Neural progenitor cell (in vitro differentiated cells): Measurements from ENCODE around the gene EXOC6B. TPM values are rescaled to one million over a fixed set of nuclear protein-coding genes. Genes with fewer than 3 reads are reported as not detected.

ENCODE experiments used
- DNase-seq: peaks from one replicate; pipeline ENCODE4 v3.0.0-alpha.2; 2016; ENCODE audit warnings: low spot score
- H2AFZ ChIP-seq: fragments of 200-600 bp; sonication (generic); replicated peaks from 2 replicates; pipeline ENCODE4 v1.6.1; 2016; ENCODE audit warnings: antibody characterized with exemption
- H3F3A ChIP-seq: fragments of 200-600 bp; sonication (generic); 2 replicates; pipeline ENCODE4 v1.6.1; 2016; ENCODE audit warnings: antibody characterized with exemption, low read depth
- H3K27ac ChIP-seq: fragments of 200-600 bp; sonication (generic); 2 replicates; pipeline ENCODE4 v1.5.1; 2016; ENCODE audit warnings: mild to moderate bottlenecking
- H3K27me3 ChIP-seq: fragments of 200-600 bp; sonication (generic); 2 replicates; pipeline ENCODE4 v1.6.1; 2016; ENCODE audit warnings: mild to moderate bottlenecking, moderate library complexity
- H3K36me3 ChIP-seq: fragments of 200-600 bp; sonication (generic); 2 replicates; pipeline ENCODE4 v1.5.1; 2016
- H3K4me1 ChIP-seq: fragments of 200-600 bp; sonication (generic); 2 replicates; pipeline ENCODE4 v1.6.1; 2016; ENCODE audit warnings: mixed run types
- H3K4me2 ChIP-seq: fragments of 200-600 bp; sonication (generic); 2 replicates; pipeline ENCODE4 v1.6.1; 2016
- H3K4me3 ChIP-seq: fragments of 200-600 bp; sonication (generic); 2 replicates; pipeline ENCODE4 v1.5.1; 2016
- H3K79me2 ChIP-seq: fragments of 200-600 bp; sonication (generic); 2 replicates; pipeline ENCODE4 v1.6.1; 2016; ENCODE audit warnings: low read depth
- H3K9ac ChIP-seq: fragments of 200-600 bp; sonication (generic); 2 replicates; pipeline ENCODE4 v1.6.1; 2016
- H3K9me3 ChIP-seq: fragments of 200-600 bp; sonication (generic); 2 replicates; pipeline ENCODE4 v1.5.1; 2016; ENCODE audit warnings: low read depth
- H4K20me1 ChIP-seq: fragments of 200-600 bp; sonication (generic); 2 replicates; pipeline ENCODE4 v1.6.1; 2016; ENCODE audit warnings: low read depth
- H3K27ac Mint-ChIP-seq: 3 replicates; pipeline ENCODE4 v1.8.0; 2021; ENCODE audit warnings: mixed read lengths
- H3K27me3 Mint-ChIP-seq: 2 replicates; pipeline ENCODE4 v1.8.0; 2022; ENCODE audit warnings: low read depth, mild to moderate bottlenecking, inconsistent platforms, moderate library complexity, mixed read lengths; ENCODE audit not compliant: insufficient read depth
- H3K36me3 Mint-ChIP-seq: 3 replicates; pipeline ENCODE4 v1.8.0; 2021; ENCODE audit warnings: mixed read lengths
- H3K4me1 Mint-ChIP-seq: 3 replicates; pipeline ENCODE4 v1.8.0; 2021; ENCODE audit warnings: mixed read lengths
- H3K4me3 Mint-ChIP-seq: 3 replicates; pipeline ENCODE4 v1.8.0; 2021; ENCODE audit warnings: mild to moderate bottlenecking, moderate library complexity, mixed read lengths
- H3K9me3 Mint-ChIP-seq: 3 replicates; pipeline ENCODE4 v1.8.0; 2020; ENCODE audit warnings: mixed read lengths
- EZH2 ChIP-seq: fragments of 200-600 bp; sonication (generic); IDR thresholded peaks from 2 replicates; pipeline ENCODE4 v1.6.1; 2017; ENCODE audit warnings: antibody characterized with exemption, mild to moderate bottlenecking, moderate library complexity
- EZH2phosphoT487 ChIP-seq: fragments of 200-600 bp; sonication (generic); IDR thresholded peaks from 2 replicates; pipeline ENCODE4 v1.6.1; 2017; ENCODE audit warnings: antibody characterized with exemption
- total RNA-seq: library from RNA; depleted of rRNA; stranded (reverse); fragments of >200 nt; gene quantifications from 2 replicates; pipeline ENCODE4 v1.2.3, GENCODE V29; 2015; ENCODE audit warnings: low replicate concordance
- TF ChIP-seq, protein P1 (sequence below): fragments of 200-600 bp; sonication (generic); IDR thresholded peaks from 2 replicates; pipeline ENCODE4 v1.5.1; 2017; ENCODE audit warnings: antibody characterized with exemption, mild to moderate bottlenecking

Gene EXOC6B
- total RNA-seq, 1 donor from 2014 or later, result 41.2 TPM

DNA sequence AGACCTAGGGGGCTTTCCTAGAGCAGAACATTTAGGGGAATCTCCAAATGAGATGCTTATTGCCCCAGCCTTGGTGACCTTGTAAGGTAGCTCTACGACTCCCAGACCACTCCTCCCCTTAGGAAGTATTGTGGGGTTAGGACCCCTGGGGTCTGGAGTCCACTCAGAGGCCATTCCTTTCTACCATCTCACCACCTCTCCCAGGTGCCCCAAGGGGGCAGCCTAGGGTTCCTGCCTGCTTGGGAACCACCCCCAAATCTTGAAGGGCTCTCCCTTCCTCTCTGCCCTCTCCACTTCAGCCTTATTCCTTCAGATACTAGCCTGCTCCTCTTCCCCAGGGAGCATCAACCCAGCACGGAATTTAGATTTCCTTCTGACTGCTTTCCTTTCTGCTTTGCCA lies 17.5 kb upstream of the EXOC6B start:
- no peaks in the 10 kb centered on the region for H3K36me3 Mint-ChIP-seq
- H3K4me1 ChIP-seq, result no peaks in the 10 kb centered on the region
- H3K27me3 ChIP-seq, result no peaks in the 10 kb centered on the region
- H3K27ac ChIP-seq, result no peak overlapping the region
- no peak overlapping the region for H3K4me3 ChIP-seq
- H3K4me3 Mint-ChIP-seq, result no peak overlapping the region
- H3K9me3 ChIP-seq, result no peaks in the 10 kb centered on the region
- peaks cover 3% of the 10 kb centered on the region for H3K9me3 Mint-ChIP-seq
- no peaks in the 10 kb centered on the region for H3F3A ChIP-seq
- H3K27me3 Mint-ChIP-seq, result no peaks in the 10 kb centered on the region
- no peak overlapping the region for H3K27ac Mint-ChIP-seq
- H3K36me3 ChIP-seq, result no peaks in the 10 kb centered on the region
- H3K79me2 ChIP-seq, result no peaks in the 10 kb centered on the region
- H3K9ac ChIP-seq, result no peak overlapping the region
- no peak overlapping the region for H3K4me2 ChIP-seq
- DNase-seq, result no peak
- H3K4me1 Mint-ChIP-seq, result no peaks in the 10 kb centered on the region
- H4K20me1 ChIP-seq, result no peaks in the 10 kb centered on the region
- TF ChIP-seq, protein P1, sequence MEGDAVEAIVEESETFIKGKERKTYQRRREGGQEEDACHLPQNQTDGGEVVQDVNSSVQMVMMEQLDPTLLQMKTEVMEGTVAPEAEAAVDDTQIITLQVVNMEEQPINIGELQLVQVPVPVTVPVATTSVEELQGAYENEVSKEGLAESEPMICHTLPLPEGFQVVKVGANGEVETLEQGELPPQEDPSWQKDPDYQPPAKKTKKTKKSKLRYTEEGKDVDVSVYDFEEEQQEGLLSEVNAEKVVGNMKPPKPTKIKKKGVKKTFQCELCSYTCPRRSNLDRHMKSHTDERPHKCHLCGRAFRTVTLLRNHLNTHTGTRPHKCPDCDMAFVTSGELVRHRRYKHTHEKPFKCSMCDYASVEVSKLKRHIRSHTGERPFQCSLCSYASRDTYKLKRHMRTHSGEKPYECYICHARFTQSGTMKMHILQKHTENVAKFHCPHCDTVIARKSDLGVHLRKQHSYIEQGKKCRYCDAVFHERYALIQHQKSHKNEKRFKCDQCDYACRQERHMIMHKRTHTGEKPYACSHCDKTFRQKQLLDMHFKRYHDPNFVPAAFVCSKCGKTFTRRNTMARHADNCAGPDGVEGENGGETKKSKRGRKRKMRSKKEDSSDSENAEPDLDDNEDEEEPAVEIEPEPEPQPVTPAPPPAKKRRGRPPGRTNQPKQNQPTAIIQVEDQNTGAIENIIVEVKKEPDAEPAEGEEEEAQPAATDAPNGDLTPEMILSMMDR, result no peak
- TF ChIP-seq EZH2 (no peak), EZH2phosphoT487 (no peak)
- no peak overlapping the region for H2AFZ ChIP-seq

DNA sequence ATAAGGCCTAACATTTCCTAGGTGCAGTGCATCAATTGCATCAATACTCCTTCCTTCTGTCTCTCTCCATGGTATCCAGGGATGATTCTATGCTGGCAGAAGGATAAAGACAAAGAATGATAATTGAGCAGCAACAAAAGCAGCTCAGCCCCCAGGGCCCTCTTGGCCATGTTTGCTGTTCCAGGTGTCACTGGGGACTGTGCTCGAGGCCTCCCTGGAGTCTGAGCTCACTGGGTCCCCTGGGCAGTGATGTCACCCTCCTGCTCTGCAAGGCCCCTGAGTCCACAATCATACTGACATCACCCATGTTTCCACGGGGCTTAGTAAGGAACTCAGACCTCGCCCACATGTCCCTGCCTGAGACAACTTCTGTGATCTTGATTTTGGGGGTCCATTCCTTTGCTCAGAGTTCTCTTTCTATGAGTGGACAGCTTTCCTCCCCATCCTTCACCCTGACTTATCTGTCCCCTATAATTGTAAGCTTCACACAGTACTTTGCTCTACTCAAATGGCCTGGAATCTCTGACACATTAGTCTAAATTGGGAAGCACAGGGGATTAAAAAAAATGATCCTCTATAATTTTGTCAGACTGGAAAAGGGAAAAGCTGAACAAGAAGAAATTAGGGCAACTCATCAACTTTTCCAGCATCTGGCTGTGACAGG lies 15.8 kb upstream of the EXOC6B start:
- no peaks in the 10 kb centered on the region for H3F3A ChIP-seq
- H3K27ac Mint-ChIP-seq, result no peak overlapping the region
- no peaks in the 10 kb centered on the region for H3K36me3 ChIP-seq
- H2AFZ ChIP-seq, result no peak overlapping the region
- H3K27me3 Mint-ChIP-seq, result no peaks in the 10 kb centered on the region
- H3K4me3 Mint-ChIP-seq, result no peak overlapping the region
- H3K27ac ChIP-seq, result no peak overlapping the region
- H3K9me3 Mint-ChIP-seq, result peaks cover 3% of the 10 kb centered on the region
- H3K4me3 ChIP-seq, result no peak overlapping the region
- no peaks in the 10 kb centered on the region for H3K4me1 ChIP-seq
- H4K20me1 ChIP-seq, result no peaks in the 10 kb centered on the region
- no peak overlapping the region for H3K9ac ChIP-seq
- TF ChIP-seq, protein P1, result no peak
- TF ChIP-seq EZH2 (no peak), EZH2phosphoT487 (no peak)
- no peaks in the 10 kb centered on the region for H3K9me3 ChIP-seq
- H3K4me2 ChIP-seq, result no peak overlapping the region
- no peak for DNase-seq
- no peaks in the 10 kb centered on the region for H3K4me1 Mint-ChIP-seq
- H3K36me3 Mint-ChIP-seq, result no peaks in the 10 kb centered on the region
- H3K27me3 ChIP-seq, result no peaks in the 10 kb centered on the region
- H3K79me2 ChIP-seq, result no peaks in the 10 kb centered on the region

DNA sequence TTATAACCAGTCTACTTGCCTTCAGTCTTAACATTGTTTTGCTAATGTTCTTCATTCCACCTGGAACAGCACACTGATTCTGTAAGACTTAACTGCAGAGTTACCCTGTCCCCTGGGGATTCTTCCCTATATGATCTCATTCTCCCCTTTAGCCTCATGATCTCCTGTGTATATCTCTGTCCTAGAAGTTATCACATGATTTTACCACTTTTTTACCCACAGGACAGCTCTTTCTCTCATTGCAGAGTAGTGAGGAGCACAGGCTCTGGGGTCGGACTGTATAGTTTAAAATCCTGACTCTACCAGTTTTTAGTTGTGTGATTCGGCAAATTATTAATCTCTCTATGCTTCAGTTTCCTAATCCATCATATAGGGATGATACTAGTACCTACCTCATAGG lies 14.2 kb upstream of the EXOC6B start:
- peaks cover 3% of the 10 kb centered on the region for H3K9me3 Mint-ChIP-seq
- H3K27me3 Mint-ChIP-seq, result no peaks in the 10 kb centered on the region
- Histone ChIP-seq H3K9me3 (no peaks in the 10 kb centered on the region), H3K27ac (no peak overlapping the region), H3K4me2 (no peak overlapping the region), H3F3A (no peaks in the 10 kb centered on the region), H3K4me1 (no peaks in the 10 kb centered on the region), H3K27me3 (no peaks in the 10 kb centered on the region), H3K79me2 (no peaks in the 10 kb centered on the region), H4K20me1 (no peaks in the 10 kb centered on the region), H3K9ac (no peak overlapping the region), H3K4me3 (no peak overlapping the region), H2AFZ (no peak overlapping the region), H3K36me3 (no peaks in the 10 kb centered on the region)
- no peak overlapping the region for H3K27ac Mint-ChIP-seq
- H3K36me3 Mint-ChIP-seq, result no peaks in the 10 kb centered on the region
- no peak overlapping the region for H3K4me3 Mint-ChIP-seq
- no peak for TF ChIP-seq EZH2
- TF ChIP-seq, protein P1, result no peak
- TF ChIP-seq EZH2phosphoT487, result no peak
- no peaks in the 10 kb centered on the region for H3K4me1 Mint-ChIP-seq
- DNase-seq, result no peak
